ENCODE results near the gene TPH2.

TPH2 gene

DNA sequence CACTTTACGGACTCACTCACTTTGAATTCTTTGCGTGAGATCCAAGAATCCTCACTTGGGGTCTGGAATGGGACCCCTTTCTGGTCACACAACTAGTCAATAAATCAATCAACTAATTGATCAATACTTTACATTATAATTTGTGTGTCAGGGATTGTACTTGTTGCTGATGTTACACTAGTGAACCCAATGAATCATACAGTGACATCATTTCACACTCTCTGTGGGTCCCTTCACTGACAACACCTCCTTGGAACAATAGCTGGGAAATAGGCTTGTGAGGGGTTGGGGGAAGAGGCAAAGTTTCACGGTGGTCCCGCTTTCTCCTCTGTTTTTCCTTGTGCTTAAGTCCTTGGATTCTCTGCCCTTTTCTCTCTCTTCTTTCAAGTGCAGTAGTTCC lies 35.0 kb downstream of the TPH2 start:
- Histone ChIP-seq H3K27me3 (ENCODE audit: insufficient read depth, low read length, poor library complexity, severe bottlenecking) (no peaks in the 10 kb centered on the region), H3F3A (ENCODE audit: low read depth) (no peaks in the 10 kb centered on the region), H2AFZ (ENCODE audit: low read length) (no peak overlapping the region), H3K9me3 (ENCODE audit: insufficient read depth, low read depth, low read length) (no peaks in the 10 kb centered on the region), H3K4me1 (ENCODE audit: insufficient read depth, low read length, poor library complexity, severe bottlenecking) (no peaks in the 10 kb centered on the region), H4K20me1 (ENCODE audit: insufficient read depth, low read length, poor library complexity, severe bottlenecking) (no peaks in the 10 kb centered on the region), H3K4me2 (ENCODE audit: low read depth, low read length, poor library complexity, severe bottlenecking) (no peak overlapping the region), H3K79me2 (ENCODE audit: insufficient read depth, low read length) (no peaks in the 10 kb centered on the region), H3K9me2 (replicated peaks; ENCODE audit: low read depth, low read length) (no peaks in the 10 kb centered on the region), H3K4me3 (ENCODE audit: low read length, poor library complexity, severe bottlenecking) (no peak overlapping the region), H3K36me3 (ENCODE audit: insufficient read depth, low read length) (no peaks in the 10 kb centered on the region), H3K9ac (ENCODE audit: low read depth, low read length, poor library complexity, severe bottlenecking) (no peak overlapping the region)
- TF ChIP-seq, protein P1, sequence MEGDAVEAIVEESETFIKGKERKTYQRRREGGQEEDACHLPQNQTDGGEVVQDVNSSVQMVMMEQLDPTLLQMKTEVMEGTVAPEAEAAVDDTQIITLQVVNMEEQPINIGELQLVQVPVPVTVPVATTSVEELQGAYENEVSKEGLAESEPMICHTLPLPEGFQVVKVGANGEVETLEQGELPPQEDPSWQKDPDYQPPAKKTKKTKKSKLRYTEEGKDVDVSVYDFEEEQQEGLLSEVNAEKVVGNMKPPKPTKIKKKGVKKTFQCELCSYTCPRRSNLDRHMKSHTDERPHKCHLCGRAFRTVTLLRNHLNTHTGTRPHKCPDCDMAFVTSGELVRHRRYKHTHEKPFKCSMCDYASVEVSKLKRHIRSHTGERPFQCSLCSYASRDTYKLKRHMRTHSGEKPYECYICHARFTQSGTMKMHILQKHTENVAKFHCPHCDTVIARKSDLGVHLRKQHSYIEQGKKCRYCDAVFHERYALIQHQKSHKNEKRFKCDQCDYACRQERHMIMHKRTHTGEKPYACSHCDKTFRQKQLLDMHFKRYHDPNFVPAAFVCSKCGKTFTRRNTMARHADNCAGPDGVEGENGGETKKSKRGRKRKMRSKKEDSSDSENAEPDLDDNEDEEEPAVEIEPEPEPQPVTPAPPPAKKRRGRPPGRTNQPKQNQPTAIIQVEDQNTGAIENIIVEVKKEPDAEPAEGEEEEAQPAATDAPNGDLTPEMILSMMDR (conservative IDR thresholded peaks at IDR 0.05; ENCODE audit: low read length): no peak
- no peak for TF ChIP-seq EZH2phosphoT487 (IDR thresholded peaks at IDR 0.05; ENCODE audit: borderline replicate concordance)

- H3K9me2 ChIP-seq (replicated peaks; ENCODE audit: low read depth, low read length): no peaks in the 10 kb centered on the region
- no peaks in the 10 kb centered on the region for H3K4me1 ChIP-seq (ENCODE audit: insufficient read depth, low read length, poor library complexity, severe bottlenecking)
- no peaks in the 10 kb centered on the region for H4K20me1 ChIP-seq (ENCODE audit: insufficient read depth, low read length, poor library complexity, severe bottlenecking)
- H3K4me3 ChIP-seq (ENCODE audit: low read length, poor library complexity, severe bottlenecking): no peak overlapping the region
- no peak for TF ChIP-seq EZH2phosphoT487 (IDR thresholded peaks at IDR 0.05; ENCODE audit: borderline replicate concordance)
- TF ChIP-seq, protein P1 (conservative IDR thresholded peaks at IDR 0.05; ENCODE audit: low read length): no peak
- no peaks in the 10 kb centered on the region for H3K27me3 ChIP-seq (ENCODE audit: insufficient read depth, low read length, poor library complexity, severe bottlenecking)
- H3K9ac ChIP-seq (ENCODE audit: low read depth, low read length, poor library complexity, severe bottlenecking): no peak overlapping the region
- no peaks in the 10 kb centered on the region for H3K36me3 ChIP-seq (ENCODE audit: insufficient read depth, low read length)
- H2AFZ ChIP-seq (ENCODE audit: low read length): no peak overlapping the region
- no peaks in the 10 kb centered on the region for H3F3A ChIP-seq (ENCODE audit: low read depth)
- no peaks in the 10 kb centered on the region for H3K9me3 ChIP-seq (ENCODE audit: insufficient read depth, low read depth, low read length)
- H3K4me2 ChIP-seq (ENCODE audit: low read depth, low read length, poor library complexity, severe bottlenecking): no peak overlapping the region
- no peaks in the 10 kb centered on the region for H3K79me2 ChIP-seq (ENCODE audit: insufficient read depth, low read length)
Measured at GRCh38 chr12:71980538-71980937, 41.9 kb downstream of the TPH2 start.

GRCh38 chr12:71981149-71981548 lies 42.5 kb downstream of the TPH2 start:
- no peaks in the 10 kb centered on the region for H3K9me3 ChIP-seq (ENCODE audit: insufficient read depth, low read depth, low read length)
- no peak overlapping the region for H2AFZ ChIP-seq (ENCODE audit: low read length)
- H3K79me2 ChIP-seq (ENCODE audit: insufficient read depth, low read length): no peaks in the 10 kb centered on the region
- no peaks in the 10 kb centered on the region for H3K9me2 ChIP-seq (replicated peaks; ENCODE audit: low read depth, low read length)
- H3K27me3 ChIP-seq (ENCODE audit: insufficient read depth, low read length, poor library complexity, severe bottlenecking): no peaks in the 10 kb centered on the region
- H3K4me2 ChIP-seq (ENCODE audit: low read depth, low read length, poor library complexity, severe bottlenecking): no peak overlapping the region
- no peaks in the 10 kb centered on the region for H3K4me1 ChIP-seq (ENCODE audit: insufficient read depth, low read length, poor library complexity, severe bottlenecking)
- no peaks in the 10 kb centered on the region for H3F3A ChIP-seq (ENCODE audit: low read depth)
- H3K4me3 ChIP-seq (ENCODE audit: low read length, poor library complexity, severe bottlenecking): no peak overlapping the region
- H3K36me3 ChIP-seq (ENCODE audit: insufficient read depth, low read length): no peaks in the 10 kb centered on the region
- H4K20me1 ChIP-seq (ENCODE audit: insufficient read depth, low read length, poor library complexity, severe bottlenecking): no peaks in the 10 kb centered on the region
- no peak overlapping the region for H3K9ac ChIP-seq (ENCODE audit: low read depth, low read length, poor library complexity, severe bottlenecking)
- TF ChIP-seq, protein P1 (conservative IDR thresholded peaks at IDR 0.05; ENCODE audit: low read length): no peak
- TF ChIP-seq EZH2phosphoT487 (IDR thresholded peaks at IDR 0.05; ENCODE audit: borderline replicate concordance): no peak
